ENCODE results near the gene ABCB10. TPM values are rescaled to one million over a fixed set of nuclear protein-coding genes. Genes with fewer than 3 reads are reported as not detected.

ABCB10 gene
- polyA plus RNA-seq, 2 of the 4 experiments (the other 2 are of a cell fraction): 13.9 to 16.3 TPM

- TF ChIP-seq ZSCAN20 (CRISPR knock-in tag; IDR thresholded peaks at IDR 0.05) (no peak), EP300 (IDR thresholded peaks at IDR 0.05) (no peak), HOXB13 (CRISPR knock-in tag; IDR thresholded peaks at IDR 0.05; ENCODE audit: low read depth) (no peak), HES2 (IDR thresholded peaks at IDR 0.05) (no peak), JUNB (IDR thresholded peaks at IDR 0.05) (no peak), CTCF (IDR thresholded peaks at IDR 0.05) (no peak), HOXB5 (CRISPR knock-in tag; IDR thresholded peaks at IDR 0.05) (no peak), RARB (CRISPR knock-in tag; IDR thresholded peaks at IDR 0.05) (no peak), HMGXB4 (CRISPR knock-in tag; IDR thresholded peaks at IDR 0.05; ENCODE audit: borderline replicate concordance) (no peak), USF2 (IDR thresholded peaks at IDR 0.05) (no peak), BHLHE40 (IDR thresholded peaks at IDR 0.05; ENCODE audit: low read depth, low read length) (no peak), EHMT2 (IDR thresholded peaks at IDR 0.05; ENCODE audit: low read depth) (no peak), ZNF302 (CRISPR knock-in tag; IDR thresholded peaks at IDR 0.05) (no peak), KDM5A (IDR thresholded peaks at IDR 0.05) (peak; percentile 92), MAX (IDR thresholded peaks at IDR 0.05) (peak; percentile 75), FOSL2 (IDR thresholded peaks at IDR 0.05) (no peak), FOSL2 (CRISPR knock-in tag; IDR thresholded peaks at IDR 0.05) (no peak)
Observed at GRCh38 chr1:229507951-229508822, 50.3 kb downstream of the ABCB10 start, which contains the start of gene NUP133 (continued).

- DNase-seq (ENCODE audit: low read depth in 1 of 2, low spot score in 1 of 2) (peak in 1 of 2 experiments; percentile 4), ATAC-seq (no peak), FAIRE-seq (no peak)
- peaks cover 18% of the 10 kb centered on the region for H3K4me1 ChIP-seq
- WGBS (ENCODE audit: missing lambda C conversion rate): 5% methylated on average over 5 of the region's 5 CpGs
- peak overlapping the region; percentile 90 to 94 for H3K27ac ChIP-seq
- H3K9me3 ChIP-seq: no peaks in the 10 kb centered on the region
- ChIA-PET POLR2A (interaction anchor here (1.0 to 2.4 kb wide), 4 partner anchors 18 to 804 kb away, joined by 4 to 19 read pairs (median 7); partner anchors contain the start of gene ABCB10), CTCF (interaction anchor here (0.5 to 1.9 kb wide), 6 partner anchors 10 to 681 kb away, joined by 3 to 12 read pairs (median 4); partner anchors contain the start of gene ABCB10)
- TF ChIP-seq ZFP36 (IDR thresholded peaks at IDR 0.05; ENCODE audit: borderline replicate concordance, partially characterized antibody) (no peak), PBX3 (IDR thresholded peaks at IDR 0.05) (no peak), USF2 (IDR thresholded peaks at IDR 0.05) (no peak), E2F6 (IDR thresholded peaks at IDR 0.05; ENCODE audit: borderline replicate concordance, low read depth) (no peak), CHD2 (IDR thresholded peaks at IDR 0.05; ENCODE audit: low read length, partially characterized antibody) (no peak), HOXB13 (CRISPR knock-in tag; IDR thresholded peaks at IDR 0.05; ENCODE audit: low read depth) (no peak), HEYL (CRISPR knock-in tag; IDR thresholded peaks at IDR 0.05) (no peak), CEBPB (IDR thresholded peaks at IDR 0.05) (no peak), ATOH8 (CRISPR knock-in tag; IDR thresholded peaks at IDR 0.05; ENCODE audit: low read depth) (no peak), BCL3 (IDR thresholded peaks at IDR 0.05) (no peak), SREBF2 (IDR thresholded peaks at IDR 0.05) (no peak)
- peak overlapping the region; percentile 77 for H3K4me2 ChIP-seq
- peak overlapping the region; percentile 82 for H3K4me3 ChIP-seq
Observed at GRCh38 chr1:229507502-229507901, 51.0 kb downstream of the ABCB10 start.

Measured in A549 (cell line).